ENCODE measurements around the gene RHEBL1.

RHEBL1 gene

DNA sequence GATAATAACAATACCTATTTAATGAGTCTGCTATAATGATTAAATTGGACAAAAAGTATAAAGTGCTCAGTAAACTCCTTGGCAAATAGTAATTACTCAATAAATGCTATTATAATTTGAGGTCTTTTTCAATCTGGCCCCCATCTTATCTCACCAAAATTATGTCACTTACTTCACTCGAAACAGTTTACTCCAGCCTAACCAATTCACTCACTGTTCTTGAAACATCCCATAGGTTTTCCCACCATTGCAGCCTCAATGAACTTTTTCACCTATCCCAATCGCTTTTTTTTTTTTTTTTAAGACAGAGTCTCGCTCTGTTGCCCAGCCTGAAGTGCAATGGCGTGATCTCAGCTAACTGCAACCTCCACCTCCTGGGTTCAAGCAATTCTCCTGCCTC, 33.8 kb downstream of the RHEBL1 start:
- no peak for DNase-seq

GRCh38 chr12:49034286-49034622, 35.5 kb downstream of the RHEBL1 start:
- no peak for DNase-seq

DNA sequence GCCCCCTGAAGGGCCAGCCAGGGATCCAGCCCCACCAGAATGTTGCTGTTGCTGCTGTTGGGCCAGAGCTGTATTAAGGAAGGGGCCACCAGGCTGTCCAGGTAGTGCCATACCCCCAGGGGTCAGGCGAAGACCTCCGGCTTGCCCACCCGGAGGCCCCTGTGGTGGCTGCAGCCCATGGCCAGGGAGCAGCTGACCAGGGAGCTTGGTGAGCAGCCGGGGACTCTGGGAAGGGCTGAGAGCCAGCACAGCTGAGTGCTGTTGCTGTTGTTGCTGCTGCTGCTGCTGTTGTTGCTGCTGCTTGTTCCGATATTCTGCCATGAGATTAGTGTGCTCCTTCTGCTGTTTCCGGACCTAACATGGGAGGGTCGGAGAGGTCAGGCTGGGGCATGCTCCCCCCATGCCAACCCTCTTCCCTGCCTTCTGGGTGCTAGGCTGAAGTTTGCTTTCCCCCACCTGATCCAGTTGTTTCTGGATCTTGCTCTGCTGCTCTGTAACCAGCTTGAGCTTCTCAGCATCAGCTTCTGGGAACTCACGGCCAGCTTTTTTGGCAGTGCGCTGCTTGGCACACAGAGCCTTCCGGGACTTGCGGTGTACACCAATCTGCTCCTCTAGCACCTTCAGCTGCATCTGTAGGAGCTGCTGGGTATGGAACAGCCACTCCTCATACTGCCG, 36.0 kb downstream of the RHEBL1 start:
- DNase-seq, result no peak

GRCh38 chr12:49032679-49033447, 36.9 kb downstream of the RHEBL1 start:
- DNase-seq, result no peak

- no peak for DNase-seq
These were observed 37.5 kb downstream of the RHEBL1 start for GRCh38 chr12:49032276-49032675.

DNA sequence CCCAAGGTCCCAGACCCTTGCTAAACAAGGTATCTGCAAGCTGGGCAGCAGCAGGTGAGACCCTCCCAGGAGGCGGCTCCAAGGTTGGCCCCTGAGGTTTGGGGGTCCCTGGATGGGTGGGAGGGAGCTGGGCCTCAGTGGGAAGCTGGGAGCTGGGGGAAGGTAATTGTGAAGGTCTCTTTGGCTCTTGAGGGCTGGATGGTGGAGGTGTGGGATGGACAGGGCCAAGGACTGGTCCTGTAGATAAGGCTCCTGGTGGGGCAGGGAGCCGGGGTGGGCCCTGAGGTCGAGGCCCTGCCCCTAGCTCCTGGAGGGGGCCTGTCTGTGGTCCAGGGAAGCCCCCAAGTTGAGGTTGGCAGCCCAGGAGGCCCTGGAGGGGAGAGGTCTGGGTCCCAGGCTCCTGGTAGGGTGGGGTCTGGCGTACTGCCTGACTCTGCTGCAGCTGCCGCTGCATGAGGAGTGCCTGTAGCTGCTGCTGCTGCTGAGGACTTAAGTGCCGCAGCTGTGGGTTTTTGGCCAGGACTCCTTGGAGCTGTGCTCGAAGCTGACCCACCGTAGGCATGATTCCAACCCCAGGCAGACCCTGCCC, 38.1 kb downstream of the RHEBL1 start:
- no peak for DNase-seq

- no peak for DNase-seq
These were observed 38.8 kb downstream of the RHEBL1 start for GRCh38 chr12:49030714-49031572.

DNA sequence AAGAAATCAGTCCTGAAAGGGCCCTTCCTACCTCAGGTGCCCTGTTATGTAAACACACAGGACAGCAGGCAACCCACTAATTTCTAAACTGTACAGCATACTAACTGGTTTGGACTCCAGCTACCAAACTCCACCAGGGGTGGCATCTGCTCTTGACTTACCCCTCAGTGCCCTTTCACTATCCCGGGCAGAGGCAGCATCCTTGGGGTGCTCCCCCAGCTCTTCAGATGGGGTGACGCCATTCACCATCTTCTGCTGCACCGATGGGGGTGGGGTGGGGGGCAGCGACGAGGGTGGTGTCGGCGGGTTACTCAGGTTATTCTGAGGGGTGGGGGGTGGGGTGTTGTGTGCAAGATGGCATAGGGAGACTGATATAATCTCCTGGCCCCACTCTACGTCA, 39.7 kb downstream of the RHEBL1 start:
- no peak for DNase-seq

DNA sequence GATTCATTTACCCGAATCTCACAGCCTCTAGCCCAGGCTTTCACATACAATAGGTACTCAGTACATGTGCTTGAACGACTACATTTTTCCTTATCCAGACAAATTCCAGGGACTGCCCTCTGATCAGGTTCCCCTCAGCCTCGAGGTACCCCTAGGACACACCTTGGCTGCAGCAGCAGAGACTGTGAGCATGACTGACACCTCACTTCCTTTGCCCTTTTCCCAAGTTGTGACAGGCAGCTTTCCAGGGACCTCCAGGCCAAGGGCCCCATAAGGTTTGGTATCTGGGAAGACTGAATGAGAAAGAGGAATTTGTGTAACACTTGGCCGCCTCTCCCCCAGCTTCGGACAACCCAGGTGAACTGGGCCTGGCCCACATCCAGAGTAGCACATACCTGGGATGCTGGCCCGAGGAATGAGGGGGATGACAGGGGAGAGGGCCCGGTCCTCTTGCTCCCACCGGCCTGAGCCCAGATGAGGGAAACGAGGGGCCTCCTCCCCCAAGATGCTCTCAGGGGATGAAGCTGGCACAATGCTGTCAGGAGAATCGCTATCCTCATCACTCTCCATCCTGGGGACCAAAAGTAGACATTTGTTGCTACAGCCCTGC, 41.0 kb downstream of the RHEBL1 start:
- no peak for DNase-seq

- no peak for DNase-seq
These were observed 41.8 kb downstream of the RHEBL1 start for GRCh38 chr12:49027846-49028555.

- no peak for DNase-seq
These were observed 42.9 kb downstream of the RHEBL1 start for GRCh38 chr12:49026678-49027480.

- no peak for DNase-seq
These were observed 43.7 kb downstream of the RHEBL1 start for GRCh38 chr12:49026101-49026500.

DNA sequence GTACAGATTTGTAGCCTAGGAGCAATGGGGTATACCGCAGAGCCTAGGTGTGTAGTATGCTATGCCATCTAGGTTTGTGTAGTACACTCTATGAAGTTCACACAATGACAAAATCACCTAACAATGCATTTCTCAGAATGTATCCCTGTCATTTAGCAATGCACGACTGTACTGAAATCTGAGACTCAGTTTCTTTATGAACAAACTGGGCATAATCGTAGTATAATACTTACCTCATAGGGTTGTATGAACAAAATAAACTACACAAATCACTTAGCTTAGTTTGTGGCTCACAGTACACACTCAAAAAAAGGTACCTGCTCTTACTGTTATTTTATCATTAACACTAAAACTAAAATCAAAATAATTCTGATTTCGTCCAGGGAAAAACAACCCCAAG, 44.3 kb downstream of the RHEBL1 start:
- no peak for DNase-seq

GRCh38 chr12:49024543-49024942, 45.2 kb downstream of the RHEBL1 start:
- no peak for DNase-seq

GRCh38 chr12:49023812-49024211, 46.0 kb downstream of the RHEBL1 start:
- DNase-seq, result no peak

DNA sequence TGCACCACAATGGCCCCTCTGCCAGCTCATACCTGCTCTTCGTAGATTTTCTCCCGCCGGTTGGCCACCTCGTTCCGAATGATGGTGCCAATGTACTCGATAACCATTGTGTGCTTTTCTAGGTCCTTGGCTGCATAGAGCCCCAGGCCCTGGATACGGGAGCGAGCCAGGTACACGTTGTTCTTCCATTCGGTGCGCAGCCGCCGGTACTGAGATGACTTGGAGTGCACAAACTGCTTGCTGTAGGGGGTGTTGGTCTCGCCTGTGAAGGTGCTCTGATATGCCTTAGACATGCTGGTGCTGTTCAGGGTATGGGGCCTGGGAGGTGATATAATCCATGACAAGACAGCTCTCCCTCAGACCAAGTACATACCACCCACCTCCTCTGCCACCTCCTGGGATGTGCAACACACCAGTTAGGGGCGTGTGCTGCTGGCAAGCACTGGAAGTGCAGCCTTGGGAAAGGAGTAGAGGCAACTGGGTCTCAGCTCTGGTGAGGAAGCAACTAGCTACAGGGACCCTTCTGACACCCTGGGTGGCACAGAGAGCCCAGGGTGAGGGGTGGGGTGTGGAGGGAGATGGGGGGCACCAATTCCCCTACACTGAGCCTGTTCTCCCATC, 47.1 kb downstream of the RHEBL1 start:
- DNase-seq, result no peak

DNA sequence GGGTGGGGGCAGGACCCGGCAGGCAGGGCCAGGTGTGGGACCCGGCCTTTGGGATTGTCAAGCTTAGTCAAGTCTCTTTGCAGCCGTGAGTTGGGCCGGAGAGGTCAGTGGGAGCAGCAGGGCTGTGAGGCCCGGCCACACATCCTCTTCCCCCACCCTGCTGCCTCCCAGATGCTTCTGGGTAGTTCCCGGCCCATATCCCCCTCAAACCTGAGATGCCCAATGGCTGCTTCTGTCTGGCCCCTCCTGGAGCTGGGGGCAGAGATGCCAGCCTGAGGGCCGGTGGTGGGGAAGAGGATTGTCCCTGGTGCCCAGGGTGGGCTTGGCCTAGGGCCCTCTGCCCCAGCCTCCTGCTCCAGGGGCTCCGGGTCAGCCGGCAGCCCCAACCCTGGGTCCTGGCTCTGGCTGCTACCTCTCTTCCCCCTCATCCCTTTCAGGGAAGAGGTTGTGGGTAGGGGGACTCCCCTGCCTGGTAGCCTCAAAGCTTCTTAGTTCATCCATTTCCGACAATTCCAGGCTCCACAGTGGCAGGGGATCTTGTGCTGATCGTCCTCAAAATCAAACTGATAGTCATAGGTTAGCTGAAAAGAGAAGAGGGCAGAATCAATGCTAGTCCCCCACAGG, 48.4 kb downstream of the RHEBL1 start:
- DNase-seq, result no peak

- no peak for DNase-seq
These were observed 49.3 kb downstream of the RHEBL1 start for GRCh38 chr12:49020441-49020840.

DNA sequence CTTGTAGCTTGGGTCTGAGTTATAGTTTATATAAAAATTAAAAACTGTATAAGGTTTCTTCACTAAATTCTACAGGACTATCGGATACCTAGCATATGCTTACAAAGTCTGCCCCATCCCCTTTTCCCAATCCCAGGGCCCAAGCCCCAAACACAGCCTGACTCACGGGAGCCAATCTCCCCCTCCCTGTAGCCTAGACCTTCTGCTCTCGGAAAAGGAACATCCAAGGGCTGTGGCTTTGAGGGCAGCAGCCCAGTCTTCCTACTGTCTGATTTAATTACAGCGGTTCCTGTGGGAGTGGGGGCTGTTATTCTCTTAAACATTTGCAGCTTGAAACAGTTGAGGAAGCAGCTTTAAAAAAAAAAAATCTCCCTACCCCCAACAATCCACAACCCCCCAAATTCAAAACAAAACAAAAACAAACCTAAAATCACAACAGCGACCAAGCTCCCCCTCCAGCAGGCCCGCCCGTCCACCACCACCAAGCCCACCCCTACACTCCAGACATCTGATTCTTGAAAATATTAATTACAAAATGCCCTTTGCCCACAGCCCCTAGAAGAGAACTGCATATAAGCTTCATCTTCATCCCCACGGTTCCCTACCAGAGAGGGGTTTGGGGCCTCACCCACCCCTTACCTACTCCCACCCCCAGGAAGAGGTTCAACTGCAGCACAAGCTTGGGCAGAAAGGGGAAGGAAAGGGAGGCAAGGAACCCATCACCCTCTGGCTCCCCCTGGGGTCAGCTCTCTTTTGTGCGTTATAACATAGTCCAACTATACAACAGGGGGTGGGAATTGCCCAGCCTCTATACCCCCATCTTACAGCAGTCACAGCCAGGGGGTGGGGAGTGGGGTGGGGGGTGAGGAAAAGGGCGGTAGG, 50.1 kb downstream of the RHEBL1 start:
- peak in 1 of 2 experiments; percentile 14 for DNase-seq

- DNase-seq, result no peak
These were observed 50.7 kb downstream of the RHEBL1 start for GRCh38 chr12:49019120-49019430.

Measured in NCI-H1930 (cell line).